Fibroblast of lung (primary cell): ENCODE results near the gene TSPOAP1. TPM values are rescaled to one million over a fixed set of nuclear protein-coding genes. Genes with fewer than 3 reads are reported as not detected.

Experiments
- DNase-seq, 2 donors: peaks; one replicate each; pipeline versions ENCODE4 v3.0.0 to v3.0.0-alpha.2; 2010; ENCODE audit warnings: low read depth in 2 of 2
- H2AFZ ChIP-seq: 2 replicates; pipeline ENCODE4 v1.5.1; 2012; ENCODE audit warnings: low read length, control low read depth, inconsistent platforms
- H3K27ac ChIP-seq: 2 replicates; pipeline ENCODE4 v1.5.1; 2011; ENCODE audit warnings: low read length, control low read depth; ENCODE audit not compliant: insufficient read depth
- H3K27me3 ChIP-seq: 2 replicates; pipeline ENCODE4 v1.5.1; 2011; ENCODE audit warnings: mild to moderate bottlenecking, low read length; ENCODE audit not compliant: control insufficient read depth, insufficient read depth
- H3K36me3 ChIP-seq: 2 replicates; pipeline ENCODE4 v1.5.1; 2011; ENCODE audit warnings: low read length; ENCODE audit not compliant: control insufficient read depth, insufficient read depth
- H3K4me1 ChIP-seq: 2 replicates; pipeline ENCODE4 v1.5.1; 2011; ENCODE audit warnings: low read length; ENCODE audit not compliant: control insufficient read depth, insufficient read depth; ENCODE audit errors: extremely low read depth
- H3K4me2 ChIP-seq: 2 replicates; pipeline ENCODE4 v1.5.1; 2011; ENCODE audit warnings: low read length, control low read depth; ENCODE audit not compliant: insufficient read depth; ENCODE audit errors: extremely low read depth
- H3K4me3 ChIP-seq, 4 experiments: fragments of 200-600 bp in 1 of 4; sonication (generic) in 1 of 4; replicated peaks in 1 of 4; 2 replicates each; pipeline ENCODE4 v1.5.1; 2011 to 2016; ENCODE audit warnings: low read length in 4 of 4, low read depth in 3 of 4, mild to moderate bottlenecking in 3 of 4, control low read depth in 2 of 4, inconsistent platforms in 1 of 4, mixed read lengths in 1 of 4; ENCODE audit not compliant: insufficient read depth in 1 of 4; ENCODE audit errors: control extremely low read depth in 1 of 4
- H3K79me2 ChIP-seq: 2 replicates; pipeline ENCODE4 v1.5.1; 2012; ENCODE audit warnings: mild to moderate bottlenecking, low read length, inconsistent platforms; ENCODE audit not compliant: control insufficient read depth, insufficient read depth
- H3K9ac ChIP-seq: 2 replicates; pipeline ENCODE4 v1.5.1; 2011; ENCODE audit warnings: mild to moderate bottlenecking, low read length, control low read depth; ENCODE audit not compliant: insufficient read depth
- H3K9me3 ChIP-seq: 2 replicates; pipeline ENCODE4 v1.5.1; 2012; ENCODE audit warnings: low read depth, low read length; ENCODE audit not compliant: control insufficient read depth, insufficient read depth
- H4K20me1 ChIP-seq: 2 replicates; pipeline ENCODE4 v1.5.1; 2011; ENCODE audit warnings: low read length; ENCODE audit not compliant: control insufficient read depth, insufficient read depth; ENCODE audit errors: extremely low read depth
- EZH2 ChIP-seq: IDR thresholded peaks from 2 replicates; pipeline ENCODE4 v1.5.1; 2012; ENCODE audit warnings: low read length, control low read depth, mild to moderate bottlenecking; ENCODE audit errors: missing control alignments
- polyA plus RNA-seq, 2 donors: library from polyadenylated mRNA; depleted of rRNA in 1 of 2; stranded (reverse) in 1 of 2; unstranded in 1 of 2; fragments of >200 nt; gene quantifications; 2 replicates each; pipeline ENCODE4 v1.2.1, GENCODE V29; 2011 to 2012; ENCODE audit warnings: missing spikeins in 1 of 2
- total RNA-seq: library from RNA; depleted of rRNA; stranded (reverse); fragments of >200 nt; gene quantifications from 2 replicates; pipeline ENCODE4 v1.2.1, GENCODE V29; 2014
- TF ChIP-seq, protein P1 (sequence below), 2 donors: IDR thresholded peaks in 1 of 2; conservative IDR thresholded peaks in 1 of 2; 1 replicate in 1 of 2; 2 replicates in 1 of 2; pipeline ENCODE4 v1.5.1; 2011 to 2012; ENCODE audit warnings: low read length in 2 of 2, control low read depth in 1 of 2, inconsistent platforms in 1 of 2, low read depth in 1 of 2, mild to moderate bottlenecking in 1 of 2

The TSPOAP1 gene
- total and polyA plus RNA-seq, 2 donors (not counting 1 experiment from before 2014, with no cell fraction given): 0.23 to 4.0 TPM

DNA sequence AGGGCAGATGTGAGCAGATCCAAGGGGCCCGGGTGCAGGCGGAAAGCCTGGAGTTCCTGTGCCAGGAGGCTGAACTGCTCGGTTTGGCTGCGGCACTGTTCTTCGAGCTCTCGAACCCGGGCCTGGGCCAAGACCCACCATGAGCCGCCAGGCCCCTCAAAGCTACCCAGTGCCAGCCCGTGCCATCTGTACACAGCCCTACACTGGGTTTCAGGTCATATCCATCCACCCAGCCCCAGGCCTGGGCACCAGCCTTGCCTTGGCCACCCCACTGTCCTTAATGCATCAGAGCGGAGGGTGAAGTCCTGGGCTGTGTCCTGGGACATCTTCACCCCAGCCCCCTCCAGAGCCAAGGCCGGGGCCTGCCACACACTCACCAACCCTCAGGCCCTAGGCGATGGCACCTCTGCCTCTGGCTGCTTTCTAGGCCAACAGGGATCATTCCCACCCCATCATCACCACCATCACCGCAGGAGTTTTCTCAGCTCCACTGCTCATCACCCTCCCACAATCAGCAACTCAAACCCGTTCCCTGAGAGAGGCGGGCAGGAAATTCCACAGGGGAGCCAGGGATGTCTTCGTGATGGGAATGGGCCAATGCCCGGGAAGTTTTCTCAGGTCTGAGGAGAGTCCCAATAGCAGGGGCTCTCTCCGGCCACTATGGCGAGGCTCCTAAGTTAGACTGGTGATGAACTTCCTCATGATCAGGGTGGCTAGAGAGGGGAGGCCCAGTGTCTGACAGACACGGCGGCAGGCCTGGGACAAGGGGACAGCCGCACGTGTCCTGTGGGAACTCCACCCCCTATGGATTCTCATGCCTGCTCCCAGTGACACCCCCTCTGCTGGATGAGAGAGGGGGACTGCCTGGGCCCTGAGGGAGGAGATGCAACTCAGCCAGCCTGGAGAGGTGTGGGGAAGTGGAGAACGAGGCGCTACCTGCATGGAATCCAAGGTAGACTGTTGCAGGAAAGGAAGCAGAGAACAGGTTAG is 9.1 kb downstream of the TSPOAP1 start:
- no peak for TF ChIP-seq EZH2
- TF ChIP-seq, protein P1, sequence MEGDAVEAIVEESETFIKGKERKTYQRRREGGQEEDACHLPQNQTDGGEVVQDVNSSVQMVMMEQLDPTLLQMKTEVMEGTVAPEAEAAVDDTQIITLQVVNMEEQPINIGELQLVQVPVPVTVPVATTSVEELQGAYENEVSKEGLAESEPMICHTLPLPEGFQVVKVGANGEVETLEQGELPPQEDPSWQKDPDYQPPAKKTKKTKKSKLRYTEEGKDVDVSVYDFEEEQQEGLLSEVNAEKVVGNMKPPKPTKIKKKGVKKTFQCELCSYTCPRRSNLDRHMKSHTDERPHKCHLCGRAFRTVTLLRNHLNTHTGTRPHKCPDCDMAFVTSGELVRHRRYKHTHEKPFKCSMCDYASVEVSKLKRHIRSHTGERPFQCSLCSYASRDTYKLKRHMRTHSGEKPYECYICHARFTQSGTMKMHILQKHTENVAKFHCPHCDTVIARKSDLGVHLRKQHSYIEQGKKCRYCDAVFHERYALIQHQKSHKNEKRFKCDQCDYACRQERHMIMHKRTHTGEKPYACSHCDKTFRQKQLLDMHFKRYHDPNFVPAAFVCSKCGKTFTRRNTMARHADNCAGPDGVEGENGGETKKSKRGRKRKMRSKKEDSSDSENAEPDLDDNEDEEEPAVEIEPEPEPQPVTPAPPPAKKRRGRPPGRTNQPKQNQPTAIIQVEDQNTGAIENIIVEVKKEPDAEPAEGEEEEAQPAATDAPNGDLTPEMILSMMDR (conservative IDR thresholded peaks at IDR 0.05 in 1 of 2, IDR thresholded peaks at IDR 0.05 in 1 of 2; ENCODE audit: low read depth in 1 of 2, low read length in 2 of 2): no peak

DNA sequence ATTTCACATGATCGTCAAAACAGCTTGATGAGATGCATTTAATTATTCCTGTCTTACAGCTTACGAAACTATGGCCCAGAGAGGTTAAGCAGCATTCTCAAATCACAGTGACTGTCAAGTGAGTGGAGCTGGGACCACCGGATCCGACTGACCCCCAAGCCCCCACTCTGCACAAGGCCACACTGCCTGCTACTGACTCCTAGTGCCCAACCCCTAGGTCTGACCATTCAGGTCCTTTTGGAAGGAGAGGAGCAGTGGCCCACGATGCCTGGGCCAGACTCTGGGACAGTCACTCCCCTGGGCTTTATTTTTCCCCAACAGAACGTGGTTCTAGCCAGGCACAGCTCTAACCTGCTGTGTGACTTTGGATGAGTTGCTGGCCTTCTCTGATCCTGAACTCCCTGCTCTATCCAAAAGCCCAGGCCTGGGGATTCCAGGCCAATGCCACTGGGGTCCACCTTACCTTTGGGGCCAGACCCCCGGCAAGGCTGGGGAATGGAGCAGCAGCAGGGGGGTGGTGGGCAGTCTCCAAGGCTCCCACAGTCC is 9.9 kb downstream of the TSPOAP1 start:
- H3K9ac ChIP-seq: no peak overlapping the region
- no peaks in the 10 kb centered on the region for H3K4me1 ChIP-seq
- H3K27ac ChIP-seq: no peak overlapping the region
- no peak overlapping the region for H3K4me3 ChIP-seq
- no peaks in the 10 kb centered on the region for H4K20me1 ChIP-seq
- TF ChIP-seq, protein P1 (conservative IDR thresholded peaks at IDR 0.05 in 1 of 2, IDR thresholded peaks at IDR 0.05 in 1 of 2; ENCODE audit: low read depth in 1 of 2, low read length in 2 of 2): no peak
- no peak for TF ChIP-seq EZH2
- H3K27me3 ChIP-seq: no peaks in the 10 kb centered on the region
- no peaks in the 10 kb centered on the region for H3K79me2 ChIP-seq
- DNase-seq: no peak
- no peaks in the 10 kb centered on the region for H3K36me3 ChIP-seq
- no peak overlapping the region for H2AFZ ChIP-seq
- H3K4me2 ChIP-seq: no peak overlapping the region
- no peaks in the 10 kb centered on the region for H3K9me3 ChIP-seq

More for the DNA sequence above, 9.1 kb downstream of the TSPOAP1 start:
- Histone ChIP-seq H3K4me1 (no peaks in the 10 kb centered on the region), H3K9me3 (no peaks in the 10 kb centered on the region), H3K27me3 (peaks cover 4% of the 10 kb centered on the region), H3K27ac (no peak overlapping the region), H3K9ac (no peak overlapping the region), H4K20me1 (no peaks in the 10 kb centered on the region), H2AFZ (no peak overlapping the region), H3K36me3 (no peaks in the 10 kb centered on the region), H3K79me2 (no peaks in the 10 kb centered on the region), H3K4me2 (no peak overlapping the region), H3K4me3 (no peak overlapping the region)
- DNase-seq: no peak

DNA sequence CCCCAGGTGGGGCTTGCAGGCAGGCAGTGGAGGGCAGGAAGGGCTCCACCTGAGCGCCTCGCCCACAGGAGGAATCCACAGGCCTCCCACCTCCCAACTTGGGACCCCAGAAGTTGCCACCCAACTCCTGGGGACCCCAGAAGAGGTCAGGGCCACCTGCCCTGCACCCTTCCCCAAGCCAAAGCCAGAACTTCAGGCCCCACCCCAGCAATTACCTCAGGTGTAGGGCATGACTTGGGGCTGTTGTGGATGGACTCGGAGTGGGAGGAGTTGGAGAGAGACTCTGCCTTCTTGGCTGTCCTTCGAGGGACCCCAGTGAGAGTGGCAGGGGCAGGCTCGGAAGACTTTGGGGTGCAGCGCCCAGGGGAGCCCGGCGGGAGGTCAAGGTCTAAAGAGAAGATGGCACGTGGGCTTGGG is 10.5 kb downstream of the TSPOAP1 start:
- TF ChIP-seq, protein P1 (conservative IDR thresholded peaks at IDR 0.05 in 1 of 2, IDR thresholded peaks at IDR 0.05 in 1 of 2; ENCODE audit: low read depth in 1 of 2, low read length in 2 of 2): no peak
- no peak for TF ChIP-seq EZH2
- no peaks in the 10 kb centered on the region for H3K9me3 ChIP-seq
- H4K20me1 ChIP-seq: no peaks in the 10 kb centered on the region
- no peak overlapping the region for H3K4me3 ChIP-seq
- no peak overlapping the region for H2AFZ ChIP-seq
- H3K27ac ChIP-seq: no peak overlapping the region
- H3K4me2 ChIP-seq: no peak overlapping the region
- no peaks in the 10 kb centered on the region for H3K27me3 ChIP-seq
- H3K4me1 ChIP-seq: no peaks in the 10 kb centered on the region
- H3K36me3 ChIP-seq: no peaks in the 10 kb centered on the region
- no peak overlapping the region for H3K9ac ChIP-seq
- no peaks in the 10 kb centered on the region for H3K79me2 ChIP-seq
- no peak for DNase-seq
